Measurements from ENCODE around the gene SLC25A26.

- TF ChIP-seq CTCF (IDR thresholded peaks at IDR 0.05) (peak in 1 of 5 experiments; percentile 4), POLR2A (IDR thresholded peaks at IDR 0.05) (no peak), EP300 (IDR thresholded peaks at IDR 0.05; ENCODE audit: low read depth) (no peak), POLR2AphosphoS5 (IDR thresholded peaks at IDR 0.05) (no peak)
Measured at GRCh38 chr3:66416556-66417304, 195.9 kb downstream of the SLC25A26 start.

Measured in transverse colon (tissue), 4 donors.